Natural killer cell (primary cell): Measurements from ENCODE around the gene AHRR. TPM values are rescaled to one million over a fixed set of nuclear protein-coding genes. Genes with fewer than 3 reads are reported as not detected.

ENCODE experiments used
- ATAC-seq, 3 donors: fragments of 150-1000 bp in 2 of 3; fragments of 200-7000 bp in 1 of 3; cut with Tn5 transposase; 1 replicate in 1 of 3; 2 replicates in 2 of 3; pipeline ENCODE4 v1.10.0; 2021; ENCODE audit warnings: mild to moderate bottlenecking in 2 of 3, moderate library complexity in 2 of 3
- DNase-seq, 2 donors: peaks; one replicate each; pipeline versions ENCODE4 v3.0.0 to v3.0.0-alpha.2; 2013 to 2021; ENCODE audit warnings: mixed read lengths in 1 of 2
- H3K27ac ChIP-seq: one replicate; pipeline ENCODE4 v1.5.1; 2013; ENCODE audit warnings: mild to moderate bottlenecking, low read length
- H3K27me3 ChIP-seq: one replicate; pipeline ENCODE4 v1.6.1; 2013; ENCODE audit warnings: low read length; ENCODE audit not compliant: control insufficient read depth, insufficient read depth
- H3K36me3 ChIP-seq: one replicate; pipeline ENCODE4 v1.6.1; 2013; ENCODE audit warnings: low read length; ENCODE audit not compliant: control insufficient read depth, insufficient read depth
- H3K4me1 ChIP-seq: one replicate; pipeline ENCODE4 v1.6.1; 2013; ENCODE audit warnings: low read length; ENCODE audit not compliant: control insufficient read depth, insufficient read depth
- H3K4me3 ChIP-seq: one replicate; pipeline ENCODE4 v1.5.1; 2013; ENCODE audit warnings: low read length
- H3K9me3 ChIP-seq: one replicate; pipeline ENCODE4 v1.6.1; 2013; ENCODE audit warnings: low read length; ENCODE audit not compliant: control insufficient read depth, insufficient read depth
- H3K27ac Mint-ChIP-seq, 2 donors: one replicate each; pipeline ENCODE4 v1.8.0; 2022; ENCODE audit warnings: mild to moderate bottlenecking in 2 of 2, mixed read lengths in 2 of 2, moderate library complexity in 1 of 2
- H3K27me3 Mint-ChIP-seq, 2 donors: one replicate each; pipeline ENCODE4 v1.8.0; 2022; ENCODE audit warnings: low read depth in 2 of 2, mixed read lengths in 2 of 2
- H3K36me3 Mint-ChIP-seq: one replicate; pipeline ENCODE4 v1.8.0; 2022; ENCODE audit warnings: mixed read lengths
- H3K4me1 Mint-ChIP-seq, 2 donors: one replicate each; pipeline ENCODE4 v1.8.0; 2022; ENCODE audit warnings: mixed read lengths in 2 of 2
- H3K4me3 Mint-ChIP-seq: one replicate; pipeline ENCODE4 v1.8.0; 2022; ENCODE audit warnings: mild to moderate bottlenecking, moderate library complexity, mixed read lengths
- H3K9me3 Mint-ChIP-seq, 2 donors: one replicate each; pipeline ENCODE4 v1.8.0; 2022; ENCODE audit warnings: mixed read lengths in 2 of 2
- CTCF ChIP-seq: fragments of 200-600 bp; IDR thresholded peaks from one replicate; pipeline ENCODE4 v1.8.0; 2022; ENCODE audit warnings: antibody characterized with exemption
- WGBS: methylation state at CpG from one replicate; pipeline ENCODE4 v1.1.7; 2013; ENCODE audit warnings: missing lambda C conversion rate; ENCODE audit not compliant: insufficient coverage; 5-methylcytosine and 5-hydroxymethylcytosine counted together
- intact Hi-C: fragments of 100-400 bp; cut with micrococcal nuclease; formaldehyde crosslinking; loops from one replicate; pipeline ENCODE4 v1.14.2; 2022
- total RNA-seq, 4 donors: library from RNA; stranded (reverse); fragments of 120-200 nt in 1 of 4; gene quantifications; one replicate each; pipeline versions ENCODE4 v1.2.3 to v1.2.4, GENCODE V29; 2013 to 2022

AHRR gene
- total RNA-seq, 3 donors from 2014 or later (not counting 1 experiment from before 2014, with no cell fraction given) = 0.88 to 1.4 (median 1.2) TPM

- H3K27ac ChIP-seq = no peak overlapping the region
- no peak overlapping the region for H3K27ac Mint-ChIP-seq
- H3K9me3 Mint-ChIP-seq = no peaks in the 10 kb centered on the region
- H3K36me3 Mint-ChIP-seq = no peaks in the 10 kb centered on the region
- 89% methylated on average over 7 of the region's 7 CpGs for WGBS
- H3K27me3 ChIP-seq = peaks cover 8% of the 10 kb centered on the region
- H3K9me3 ChIP-seq = no peaks in the 10 kb centered on the region
- H3K4me1 Mint-ChIP-seq = no peaks in the 10 kb centered on the region
- H3K4me3 ChIP-seq = no peak overlapping the region
- peak overlapping the region; percentile 10 for H3K4me3 Mint-ChIP-seq
- intact Hi-C loops = no loop called here
- peaks cover 8% of the 10 kb centered on the region for H3K4me1 ChIP-seq
- H3K36me3 ChIP-seq = no peaks in the 10 kb centered on the region
- DNase-seq = no peak
- peaks cover 7 to 19% of the 10 kb centered on the region in 2 donors for H3K27me3 Mint-ChIP-seq
- no peak for TF ChIP-seq CTCF
- ATAC-seq = no peak
These were observed 4.6 kb downstream of the AHRR start for GRCh38 chr5:326109-326508.

GRCh38 chr5:329121-329735 is 7.7 kb downstream of the AHRR start:
- Mint-ChIP-seq H3K4me3 (no peak overlapping the region), H3K9me3 (no peaks in the 10 kb centered on the region), H3K4me1 (no peaks in the 10 kb centered on the region), H3K27ac (no peak overlapping the region), H3K27me3 (peaks cover 4 to 10% of the 10 kb centered on the region in 2 donors), H3K36me3 (no peaks in the 10 kb centered on the region)
- H3K36me3 ChIP-seq = no peaks in the 10 kb centered on the region
- no peak overlapping the region for H3K27ac ChIP-seq
- intact Hi-C loops = no loop called here
- ATAC-seq = no peak
- DNase-seq = no peak
- H3K9me3 ChIP-seq = no peaks in the 10 kb centered on the region
- 88% methylated on average over 4 of the region's 4 CpGs for WGBS
- no peak overlapping the region for H3K4me3 ChIP-seq
- H3K4me1 ChIP-seq = no peaks in the 10 kb centered on the region
- H3K27me3 ChIP-seq = no peaks in the 10 kb centered on the region
- TF ChIP-seq CTCF = no peak

- Mint-ChIP-seq H3K4me1 (peaks cover 4% of the 10 kb centered on the region in 2 donors), H3K4me3 (no peak overlapping the region), H3K9me3 (no peaks in the 10 kb centered on the region), H3K36me3 (no peaks in the 10 kb centered on the region), H3K27me3 (peaks cover 4 to 15% of the 10 kb centered on the region in 2 donors), H3K27ac (no peak overlapping the region)
- intact Hi-C loops = no loop called here
- no peaks in the 10 kb centered on the region for H3K9me3 ChIP-seq
- H3K27me3 ChIP-seq = no peaks in the 10 kb centered on the region
- TF ChIP-seq CTCF = no peak
- WGBS = no CpG with 5 or more reads among the region's 1 CpG
- ATAC-seq (no peak), DNase-seq (no peak)
- no peak overlapping the region for H3K4me3 ChIP-seq
- no peaks in the 10 kb centered on the region for H3K36me3 ChIP-seq
- H3K4me1 ChIP-seq = peaks cover under 1% of the 10 kb centered on the region
- H3K27ac ChIP-seq = no peak overlapping the region
These were observed 8.3 kb downstream of the AHRR start for GRCh38 chr5:329768-330167.

GRCh38 chr5:332843-333242 is 11.3 kb downstream of the AHRR start:
- Mint-ChIP-seq H3K9me3 (no peaks in the 10 kb centered on the region), H3K36me3 (no peaks in the 10 kb centered on the region), H3K27ac (no peak overlapping the region), H3K4me1 (peaks cover 5 to 6% of the 10 kb centered on the region in 2 donors), H3K27me3 (peaks cover 4 to 15% of the 10 kb centered on the region in 2 donors), H3K4me3 (no peak overlapping the region)
- H3K9me3 ChIP-seq = no peaks in the 10 kb centered on the region
- peaks cover 8% of the 10 kb centered on the region for H3K4me1 ChIP-seq
- H3K27ac ChIP-seq = no peak overlapping the region
- WGBS = 56% methylated on average over 1 of the region's 5 CpGs
- H3K27me3 ChIP-seq = no peaks in the 10 kb centered on the region
- H3K4me3 ChIP-seq = no peak overlapping the region
- no peaks in the 10 kb centered on the region for H3K36me3 ChIP-seq
- intact Hi-C loops = no loop called here
- DNase-seq = no peak
- no peak for TF ChIP-seq CTCF
- ATAC-seq = no peak
